Measurements from ENCODE around the gene ZDHHC12.

- TF ChIP-seq EZH2phosphoT487 (IDR thresholded peaks at IDR 0.05; ENCODE audit: insufficient read depth, low read depth) = no peak
- TF ChIP-seq EZH2 (IDR thresholded peaks at IDR 0.05; ENCODE audit: insufficient read depth, poor library complexity, severe bottlenecking) = no peak
Measured at GRCh38 chr9:128743421-128743820, 19.5 kb upstream of the ZDHHC12 start.

All from GM23248 (cell line).